ENCODE data around the gene HERPUD1. TPM values are rescaled to one million over a fixed set of nuclear protein-coding genes. Genes with fewer than 3 reads are reported as not detected.

Gene HERPUD1
- total RNA-seq, 2 experiments from 2014 or later, result 140 to 342 TPM

DNA sequence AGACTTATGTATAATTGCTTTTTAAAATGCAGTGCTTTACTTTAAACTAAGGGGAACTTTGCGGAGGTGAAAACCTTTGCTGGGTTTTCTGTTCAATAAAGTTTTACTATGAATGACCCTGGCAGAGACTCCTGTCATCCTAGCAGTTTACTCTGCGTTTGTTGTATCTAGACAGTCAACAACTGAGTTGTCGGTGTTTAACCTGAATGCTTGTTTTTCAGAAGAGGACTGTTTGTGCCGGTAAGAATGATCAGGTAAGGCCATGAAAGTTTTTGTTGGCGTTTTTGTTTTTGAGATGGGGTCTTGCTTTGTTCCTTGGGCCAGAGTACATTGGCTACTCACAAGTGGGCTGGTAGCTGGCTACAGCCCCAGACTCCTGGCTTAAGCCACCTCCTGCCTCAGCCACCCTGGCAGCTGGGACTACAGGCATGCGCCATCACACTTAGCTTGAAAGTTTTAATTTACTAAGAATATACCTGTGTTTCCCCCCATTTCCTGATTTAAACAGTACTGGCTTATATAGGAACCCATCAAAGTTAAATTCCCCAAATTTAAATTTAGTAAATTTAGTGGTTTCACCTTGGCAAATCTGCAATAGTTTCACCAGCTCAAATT lies 11.9 kb downstream of the HERPUD1 start:
- peaks cover 29% of the 10 kb centered on the region for H3K79me2 ChIP-seq (ENCODE audit: insufficient read depth, low read depth, low read length)
- no peaks in the 10 kb centered on the region for H3K9me2 ChIP-seq (ENCODE audit: insufficient read depth, low read length)
- H3K4me2 ChIP-seq (ENCODE audit: low read length), result no peak overlapping the region
- no peak for TF ChIP-seq CTCF (conservative IDR thresholded peaks at IDR 0.05; ENCODE audit: low read length)
- no peak for TF ChIP-seq EZH2phosphoT487 (IDR thresholded peaks at IDR 0.05; ENCODE audit: borderline replicate concordance, low read depth, low read length)
- BruUV-seq (replicated peaks), result no TSS peak
- ChIA-PET POLR2A (interaction anchor here (0.6 to 1.6 kb wide), 3 partner anchors 13 to 84 kb away, joined by 3 to 9 read pairs (median 3); no protein-coding TSS in a partner anchor), CTCF (ENCODE audit: unreplicated experiment) (no interaction called here)
- intact Hi-C loops (cut with micrococcal nuclease; ENCODE audit: unreplicated experiment), result no loop called here
- peaks cover 15% of the 10 kb centered on the region; the same call in 1 of the 2 replicates for H4K20me1 ChIP-seq (ENCODE audit: insufficient read depth, low read length)
- H3K9me3 ChIP-seq (ENCODE audit: low read length), result no peaks in the 10 kb centered on the region
- H2AFZ ChIP-seq (ENCODE audit: low read length), result no peak overlapping the region
- no peak overlapping the region for H3K4me3 ChIP-seq (ENCODE audit: low read depth, low read length, poor library complexity, severe bottlenecking)
- H3K4me1 ChIP-seq (ENCODE audit: insufficient read depth, low read length, poor library complexity, severe bottlenecking), result peaks cover 36% of the 10 kb centered on the region
- H3K36me3 ChIP-seq (ENCODE audit: insufficient read depth, low read length), result peaks cover 96% of the 10 kb centered on the region
- peak overlapping the region; percentile 16 for H3K27ac ChIP-seq (ENCODE audit: low read depth, low read length, poor library complexity, severe bottlenecking)
- DNase-seq (ENCODE audit: low spot score), result no peak

GRCh38 chr16:56944954-56945839 lies 13.3 kb downstream of the HERPUD1 start:
- ChIA-PET CTCF (ENCODE audit: unreplicated experiment) (no interaction called here), POLR2A (interaction anchor here (0.7 to 1.8 kb wide), 4 partner anchors 8 to 86 kb away, joined by 3 to 7 read pairs (median 4); no protein-coding TSS in a partner anchor)
- Histone ChIP-seq H3K36me3 (ENCODE audit: insufficient read depth, low read length) (peaks cover 82% of the 10 kb centered on the region), H3K4me1 (ENCODE audit: insufficient read depth, low read length, poor library complexity, severe bottlenecking) (peaks cover 32% of the 10 kb centered on the region), H2AFZ (ENCODE audit: low read length) (no peak overlapping the region), H3K4me3 (ENCODE audit: low read depth, low read length, poor library complexity, severe bottlenecking) (no peak overlapping the region), H3K27ac (ENCODE audit: low read depth, low read length, poor library complexity, severe bottlenecking) (peak overlapping the region; percentile 25), H4K20me1 (ENCODE audit: insufficient read depth, low read length) (peaks cover 5% of the 10 kb centered on the region; the same call in 1 of the 2 replicates), H3K9me2 (ENCODE audit: insufficient read depth, low read length) (no peaks in the 10 kb centered on the region), H3K4me2 (ENCODE audit: low read length) (no peak overlapping the region), H3K79me2 (ENCODE audit: insufficient read depth, low read depth, low read length) (peaks cover 16% of the 10 kb centered on the region; the same call in 1 of the 2 replicates), H3K9me3 (ENCODE audit: low read length) (no peaks in the 10 kb centered on the region)
- intact Hi-C loops (cut with micrococcal nuclease; ENCODE audit: unreplicated experiment), result no loop called here
- DNase-seq (ENCODE audit: low spot score), result no peak
- no peak for TF ChIP-seq EZH2phosphoT487 (IDR thresholded peaks at IDR 0.05; ENCODE audit: borderline replicate concordance, low read depth, low read length)
- no peak for TF ChIP-seq CTCF (conservative IDR thresholded peaks at IDR 0.05; ENCODE audit: low read length)
- BruUV-seq (replicated peaks), result TSS peak; percentile 2
